ENCODE measurements around the gene CA7. TPM values are rescaled to one million over a fixed set of nuclear protein-coding genes. Genes with fewer than 3 reads are reported as not detected.

Gene CA7
- total RNA-seq, 5 donors from 2014 or later (not counting 1 experiment from before 2014, with no cell fraction given): not detected

- ATAC-seq (replicated peaks in 1 of 4) (no peak), DNase-seq (no peak)
- no peaks in the 10 kb centered on the region for H3K9me3 ChIP-seq
- Mint-ChIP-seq H3K36me3 (no peaks in the 10 kb centered on the region), H3K27ac (no peak overlapping the region), H3K27me3 (peaks cover 38 to 48% of the 10 kb centered on the region in 2 donors), H3K9me3 (no peaks in the 10 kb centered on the region), H3K4me1 (peaks cover 5 to 10% (median 6%) of the 10 kb centered on the region in 3 donors), H3K4me3 (peak overlapping the region; percentile 49 to 74 (median 58))
- ChIA-PET CTCF (interaction anchor here in 1 of 2 donors (1.4 kb wide), 1 partner anchor 13 kb away, joined by 5 read pairs; the partner anchor contains the start of gene NAE1), POLR2A (no interaction called here)
- H3K36me3 ChIP-seq (ENCODE audit: control insufficient read depth in 2 of 2, extremely low read depth in 1 of 2, insufficient read depth in 1 of 2, low read length in 1 of 2): no peaks in the 10 kb centered on the region
- H3K27ac ChIP-seq (ENCODE audit: low read length): no peak overlapping the region
- 90% methylated on average over 2 of the region's 14 CpGs for WGBS (ENCODE audit: insufficient coverage)
- peaks cover 0 to 6% of the 10 kb centered on the region in 2 experiments for H3K4me1 ChIP-seq (ENCODE audit: control insufficient read depth in 1 of 2, extremely low read depth in 1 of 2, insufficient read depth in 2 of 2, low read length in 2 of 2)
- no peak overlapping the region for H3K4me3 ChIP-seq (ENCODE audit: control insufficient read depth in 1 of 2, extremely low read depth in 1 of 2, low read length in 1 of 2)
- H3K27me3 ChIP-seq (replicated peaks in 1 of 2; ENCODE audit: control insufficient read depth in 2 of 2, extremely low read depth in 1 of 2, insufficient read depth in 2 of 2, low read length in 1 of 2): peaks cover 2 to 50% of the 10 kb centered on the region in 2 experiments
These were observed 239 bp upstream of the CA7 start for GRCh38 chr16:66844009-66844341.

- no peak for DNase-seq
- Mint-ChIP-seq H3K4me3 (peak overlapping the region in 2 of 3 donors; percentile 34 to 74), H3K36me3 (no peaks in the 10 kb centered on the region), H3K27ac (no peak overlapping the region), H3K4me1 (peaks cover 5 to 10% (median 6%) of the 10 kb centered on the region in 3 donors), H3K27me3 (peaks cover 35 to 46% of the 10 kb centered on the region in 2 donors), H3K9me3 (no peaks in the 10 kb centered on the region)
- CTCF ChIA-PET: interaction anchor here in 1 of 2 donors (1.4 kb wide), 1 partner anchor 14 kb away, joined by 4 read pairs; the partner anchor contains the start of gene NAE1
- no peak for ATAC-seq (replicated peaks in 1 of 4)
- Histone ChIP-seq H3K27me3 (replicated peaks in 1 of 2; ENCODE audit: control insufficient read depth in 2 of 2, extremely low read depth in 1 of 2, insufficient read depth in 2 of 2, low read length in 1 of 2) (peaks cover 2 to 50% of the 10 kb centered on the region in 2 experiments), H3K27ac (ENCODE audit: low read length) (no peak overlapping the region), H3K36me3 (ENCODE audit: control insufficient read depth in 2 of 2, extremely low read depth in 1 of 2, insufficient read depth in 1 of 2, low read length in 1 of 2) (no peaks in the 10 kb centered on the region), H3K4me3 (ENCODE audit: control insufficient read depth in 1 of 2, extremely low read depth in 1 of 2, low read length in 1 of 2) (no peak overlapping the region), H3K4me1 (ENCODE audit: control insufficient read depth in 1 of 2, extremely low read depth in 1 of 2, insufficient read depth in 2 of 2, low read length in 2 of 2) (peaks cover 0 to 6% of the 10 kb centered on the region in 2 experiments), H3K9me3 (no peaks in the 10 kb centered on the region)
- POLR2A ChIA-PET: interaction anchor here in 1 of 2 donors (0.7 kb wide), 1 partner anchor 272 kb away, joined by 7 read pairs; no protein-coding TSS in a partner anchor
- 14% methylated on average over 8 of the region's 10 CpGs for WGBS (ENCODE audit: insufficient coverage)
These were observed 831 bp downstream of the CA7 start for GRCh38 chr16:66845080-66845410.

GRCh38 chr16:66845791-66846221, 1.6 kb downstream of the CA7 start:
- H3K4me1 ChIP-seq (ENCODE audit: control insufficient read depth in 1 of 2, extremely low read depth in 1 of 2, insufficient read depth in 2 of 2, low read length in 2 of 2): peaks cover 0 to 6% of the 10 kb centered on the region in 2 experiments
- 82% methylated on average over 9 of the region's 9 CpGs for WGBS (ENCODE audit: insufficient coverage)
- no peaks in the 10 kb centered on the region for H3K9me3 ChIP-seq
- Mint-ChIP-seq H3K27ac (no peak overlapping the region), H3K9me3 (no peaks in the 10 kb centered on the region), H3K4me3 (peak overlapping the region in 1 of 3 donors; percentile 74), H3K4me1 (peaks cover 5 to 10% (median 6%) of the 10 kb centered on the region in 3 donors), H3K36me3 (no peaks in the 10 kb centered on the region), H3K27me3 (peaks cover 33 to 47% of the 10 kb centered on the region in 2 donors)
- peaks cover 2 to 50% of the 10 kb centered on the region in 2 experiments for H3K27me3 ChIP-seq (replicated peaks in 1 of 2; ENCODE audit: control insufficient read depth in 2 of 2, extremely low read depth in 1 of 2, insufficient read depth in 2 of 2, low read length in 1 of 2)
- no peak for ATAC-seq (replicated peaks in 1 of 4)
- no peak overlapping the region for H3K27ac ChIP-seq (ENCODE audit: low read length)
- no peak overlapping the region for H3K4me3 ChIP-seq (ENCODE audit: control insufficient read depth in 1 of 2, extremely low read depth in 1 of 2, low read length in 1 of 2)
- DNase-seq: no peak
- CTCF ChIA-PET: interaction anchor here in 1 of 2 donors (1.4 kb wide), 1 partner anchor 15 kb away, joined by 4 read pairs; the partner anchor contains the start of gene NAE1
- POLR2A ChIA-PET: interaction anchor here in 1 of 2 donors (0.7 kb wide), 1 partner anchor 1603 kb away, joined by 3 read pairs; the partner anchor contains the start of gene SMPD3
- H3K36me3 ChIP-seq (ENCODE audit: control insufficient read depth in 2 of 2, extremely low read depth in 1 of 2, insufficient read depth in 1 of 2, low read length in 1 of 2): no peaks in the 10 kb centered on the region

GRCh38 chr16:66846266-66846665, 2.1 kb downstream of the CA7 start:
- DNase-seq: no peak
- no peak overlapping the region for H3K4me3 Mint-ChIP-seq
- H3K9me3 Mint-ChIP-seq: no peaks in the 10 kb centered on the region
- H3K36me3 Mint-ChIP-seq: no peaks in the 10 kb centered on the region
- ATAC-seq (replicated peaks in 1 of 4): no peak
- CTCF ChIA-PET: interaction anchor here in 1 of 2 donors (0.6 kb wide), 1 partner anchor 22 kb away, joined by 3 read pairs; no protein-coding TSS in a partner anchor
- Histone ChIP-seq H3K27ac (ENCODE audit: low read length) (no peak overlapping the region), H3K9me3 (no peaks in the 10 kb centered on the region), H3K4me3 (ENCODE audit: control insufficient read depth in 1 of 2, extremely low read depth in 1 of 2, low read length in 1 of 2) (no peak overlapping the region), H3K27me3 (replicated peaks in 1 of 2; ENCODE audit: control insufficient read depth in 2 of 2, extremely low read depth in 1 of 2, insufficient read depth in 2 of 2, low read length in 1 of 2) (peaks cover 2 to 50% of the 10 kb centered on the region in 2 experiments), H3K4me1 (ENCODE audit: control insufficient read depth in 1 of 2, extremely low read depth in 1 of 2, insufficient read depth in 2 of 2, low read length in 2 of 2) (peaks cover 0 to 6% of the 10 kb centered on the region in 2 experiments), H3K36me3 (ENCODE audit: control insufficient read depth in 2 of 2, extremely low read depth in 1 of 2, insufficient read depth in 1 of 2, low read length in 1 of 2) (no peaks in the 10 kb centered on the region)
- H3K27ac Mint-ChIP-seq: no peak overlapping the region
- H3K27me3 Mint-ChIP-seq: peaks cover 33 to 48% of the 10 kb centered on the region in 2 donors
- H3K4me1 Mint-ChIP-seq: peaks cover 5 to 10% (median 6%) of the 10 kb centered on the region in 3 donors
- POLR2A ChIA-PET: no interaction called here
- 100% methylated on average over 1 of the region's 1 CpG for WGBS (ENCODE audit: insufficient coverage)

- CTCF ChIA-PET: interaction anchor here (0.6 to 1.4 kb wide), 2 partner anchors 16 to 21 kb away, joined by 3 to 4 read pairs; partner anchors contain the start of gene NAE1 (in 1 of the 2)
- Mint-ChIP-seq H3K4me1 (peaks cover 5 to 10% (median 6%) of the 10 kb centered on the region in 3 donors), H3K9me3 (no peaks in the 10 kb centered on the region), H3K36me3 (no peaks in the 10 kb centered on the region), H3K27ac (no peak overlapping the region), H3K27me3 (peaks cover 33 to 46% of the 10 kb centered on the region in 2 donors), H3K4me3 (no peak overlapping the region)
- Histone ChIP-seq H3K27ac (ENCODE audit: low read length) (no peak overlapping the region), H3K27me3 (replicated peaks in 1 of 2; ENCODE audit: control insufficient read depth in 2 of 2, extremely low read depth in 1 of 2, insufficient read depth in 2 of 2, low read length in 1 of 2) (peaks cover 2 to 50% of the 10 kb centered on the region in 2 experiments), H3K9me3 (no peaks in the 10 kb centered on the region), H3K36me3 (ENCODE audit: control insufficient read depth in 2 of 2, extremely low read depth in 1 of 2, insufficient read depth in 1 of 2, low read length in 1 of 2) (no peaks in the 10 kb centered on the region), H3K4me3 (ENCODE audit: control insufficient read depth in 1 of 2, extremely low read depth in 1 of 2, low read length in 1 of 2) (no peak overlapping the region), H3K4me1 (ENCODE audit: control insufficient read depth in 1 of 2, extremely low read depth in 1 of 2, insufficient read depth in 2 of 2, low read length in 2 of 2) (peaks cover 0 to 6% of the 10 kb centered on the region in 2 experiments)
- WGBS (ENCODE audit: insufficient coverage): 94% methylated on average over 4 of the region's 6 CpGs
- no peak for ATAC-seq (replicated peaks in 1 of 4)
- POLR2A ChIA-PET: interaction anchor here in 1 of 2 donors (0.6 kb wide), 1 partner anchor 109 kb away, joined by 3 read pairs; no protein-coding TSS in a partner anchor
- no peak for DNase-seq
These were observed 2.6 kb downstream of the CA7 start for GRCh38 chr16:66846831-66847230.

GRCh38 chr16:66847533-66848067, 3.4 kb downstream of the CA7 start:
- H3K9me3 Mint-ChIP-seq: no peaks in the 10 kb centered on the region
- DNase-seq: no peak
- H3K4me3 Mint-ChIP-seq: no peak overlapping the region
- no peak overlapping the region for H3K4me3 ChIP-seq (ENCODE audit: control insufficient read depth in 1 of 2, extremely low read depth in 1 of 2, low read length in 1 of 2)
- peaks cover 31 to 42% of the 10 kb centered on the region in 2 donors for H3K27me3 Mint-ChIP-seq
- peaks cover 2 to 47% of the 10 kb centered on the region in 2 experiments for H3K27me3 ChIP-seq (replicated peaks in 1 of 2; ENCODE audit: control insufficient read depth in 2 of 2, extremely low read depth in 1 of 2, insufficient read depth in 2 of 2, low read length in 1 of 2)
- H3K36me3 Mint-ChIP-seq: no peaks in the 10 kb centered on the region
- H3K36me3 ChIP-seq (ENCODE audit: control insufficient read depth in 2 of 2, extremely low read depth in 1 of 2, insufficient read depth in 1 of 2, low read length in 1 of 2): no peaks in the 10 kb centered on the region
- WGBS (ENCODE audit: insufficient coverage): 33% methylated on average over 1 of the region's 6 CpGs
- H3K27ac ChIP-seq (ENCODE audit: low read length): no peak overlapping the region
- H3K4me1 Mint-ChIP-seq: peaks cover 5 to 10% (median 6%) of the 10 kb centered on the region in 3 donors
- ATAC-seq (replicated peaks in 1 of 4): no peak
- CTCF ChIA-PET: interaction anchor here in 1 of 2 donors (1.4 kb wide), 1 partner anchor 17 kb away, joined by 4 read pairs; the partner anchor contains the start of gene NAE1
- POLR2A ChIA-PET: no interaction called here
- no peaks in the 10 kb centered on the region for H3K9me3 ChIP-seq
- no peak overlapping the region for H3K27ac Mint-ChIP-seq
- peaks cover 0 to 6% of the 10 kb centered on the region in 2 experiments for H3K4me1 ChIP-seq (ENCODE audit: control insufficient read depth in 1 of 2, extremely low read depth in 1 of 2, insufficient read depth in 2 of 2, low read length in 2 of 2)
